HG03378 (cell line): ENCODE measurements around the gene ARHGEF10L.

Experiments used
- ATAC-seq: cut with Tn5 transposase; IDR thresholded peaks from one replicate; pipeline ENCODE4 v1.9.1; 2021; ENCODE audit warnings: mild to moderate bottlenecking, moderate library complexity; ENCODE audit not compliant: unreplicated experiment

ARHGEF10L gene

GRCh38 chr1:17568014-17568900 is 28.8 kb downstream of the ARHGEF10L start:
- ATAC-seq = no peak

DNA sequence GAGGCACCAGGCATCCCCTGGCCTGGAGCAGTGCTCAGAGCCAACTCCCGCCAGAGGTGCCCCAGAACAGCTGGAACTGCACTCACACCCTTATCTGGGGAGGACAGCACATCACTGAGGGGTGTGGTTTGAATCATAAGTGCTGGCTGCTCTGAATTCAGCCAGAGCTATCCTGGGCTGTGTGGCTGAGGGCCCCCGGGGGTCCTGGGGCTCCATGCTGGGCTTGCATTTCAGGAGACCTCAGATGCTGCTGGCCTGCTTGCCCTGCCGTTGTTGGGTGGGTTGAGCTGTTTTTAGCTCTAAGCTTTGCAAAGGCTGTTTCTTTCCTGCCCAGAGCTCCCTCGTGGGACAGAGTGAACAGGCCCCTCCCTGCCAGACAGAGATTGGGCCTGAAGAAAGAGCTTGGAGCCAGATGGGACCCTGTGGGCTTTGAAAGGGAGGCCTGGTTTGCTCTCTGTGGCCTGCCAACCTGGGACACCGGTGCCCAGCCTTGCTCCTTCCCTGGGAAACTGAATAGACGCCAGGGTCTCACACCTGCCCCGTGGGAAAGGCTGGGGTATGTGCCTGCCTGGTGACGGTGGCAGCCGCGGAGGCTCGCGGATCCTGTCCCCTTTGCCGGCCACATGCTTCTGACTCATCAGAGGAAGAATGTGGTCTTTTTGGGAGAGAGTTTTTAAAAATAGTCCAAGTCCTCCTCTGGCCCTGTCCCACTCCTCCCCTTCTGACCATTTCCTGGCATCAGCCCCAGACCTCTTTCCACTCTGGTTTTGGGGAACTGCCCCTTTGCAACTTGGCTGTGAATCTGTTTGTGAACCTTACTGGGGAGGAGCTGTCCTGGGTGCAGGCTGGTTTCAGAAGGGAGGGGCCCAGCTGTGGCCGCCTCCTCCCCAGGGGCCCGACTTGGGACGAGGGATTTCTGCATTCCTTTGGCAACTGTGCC is 30.0 kb downstream of the ARHGEF10L start:
- no peak for ATAC-seq

GRCh38 chr1:17570228-17570627 is 30.7 kb downstream of the ARHGEF10L start:
- ATAC-seq = no peak

- no peak for ATAC-seq
Measured at GRCh38 chr1:17572264-17572985, 32.9 kb downstream of the ARHGEF10L start.

- no peak for ATAC-seq
Measured at GRCh38 chr1:17573518-17574041, 34.1 kb downstream of the ARHGEF10L start.

GRCh38 chr1:17574516-17574915 is 35.0 kb downstream of the ARHGEF10L start:
- no peak for ATAC-seq

DNA sequence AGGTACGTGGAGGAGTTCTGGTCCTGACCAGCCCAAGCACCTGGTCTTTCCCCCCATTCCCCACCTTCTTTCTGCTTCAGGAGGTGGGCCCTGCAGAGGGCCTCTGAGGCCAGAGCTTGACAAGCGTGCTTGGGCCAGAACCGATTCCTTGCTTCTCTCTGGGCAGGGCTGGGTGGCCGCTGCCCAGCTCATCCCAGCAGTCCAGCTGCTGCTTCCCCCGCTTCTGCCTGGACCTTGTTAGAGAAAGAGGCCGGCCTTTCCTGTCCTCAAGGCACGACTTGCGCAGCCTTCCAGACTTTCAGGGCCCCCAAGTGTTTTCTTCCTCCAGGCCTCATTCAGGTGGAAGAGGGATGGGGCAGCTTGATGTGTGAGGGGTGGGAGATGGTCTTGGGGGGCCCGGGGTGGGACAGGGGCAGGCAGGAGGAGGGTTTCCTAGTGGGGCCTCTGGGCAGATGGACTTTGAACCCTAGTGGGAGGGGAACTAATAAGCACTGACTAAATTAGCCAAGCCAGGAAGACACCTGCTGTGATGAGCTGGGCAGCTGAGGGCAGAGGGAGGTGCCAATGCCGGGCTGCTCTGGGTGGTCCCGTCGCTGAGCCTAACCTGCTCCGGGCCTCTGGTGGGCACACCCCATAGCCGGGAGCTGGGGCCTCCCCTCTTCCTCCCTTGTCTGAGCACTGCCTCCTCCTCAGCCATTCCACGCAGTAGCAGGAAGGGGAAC is 36.5 kb downstream of the ARHGEF10L start:
- ATAC-seq = no peak

DNA sequence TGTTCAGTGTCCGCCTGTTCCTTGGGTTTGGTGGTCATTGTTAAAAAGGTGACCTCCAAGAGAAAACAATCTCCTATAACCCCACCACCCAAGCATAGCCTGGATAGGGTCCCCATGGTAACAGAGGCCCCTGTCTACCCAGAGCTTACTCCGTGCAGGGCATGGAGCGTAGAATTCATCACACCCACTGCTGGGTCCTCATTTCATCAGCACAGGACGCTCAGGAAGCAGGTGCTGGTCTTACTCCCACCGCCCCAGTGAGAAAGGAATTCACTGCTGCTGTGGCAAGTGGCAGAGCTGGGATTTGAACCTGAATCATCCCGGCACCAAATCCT is 37.0 kb downstream of the ARHGEF10L start:
- ATAC-seq = no peak

GRCh38 chr1:17577907-17578297 is 38.4 kb downstream of the ARHGEF10L start:
- no peak for ATAC-seq

DNA sequence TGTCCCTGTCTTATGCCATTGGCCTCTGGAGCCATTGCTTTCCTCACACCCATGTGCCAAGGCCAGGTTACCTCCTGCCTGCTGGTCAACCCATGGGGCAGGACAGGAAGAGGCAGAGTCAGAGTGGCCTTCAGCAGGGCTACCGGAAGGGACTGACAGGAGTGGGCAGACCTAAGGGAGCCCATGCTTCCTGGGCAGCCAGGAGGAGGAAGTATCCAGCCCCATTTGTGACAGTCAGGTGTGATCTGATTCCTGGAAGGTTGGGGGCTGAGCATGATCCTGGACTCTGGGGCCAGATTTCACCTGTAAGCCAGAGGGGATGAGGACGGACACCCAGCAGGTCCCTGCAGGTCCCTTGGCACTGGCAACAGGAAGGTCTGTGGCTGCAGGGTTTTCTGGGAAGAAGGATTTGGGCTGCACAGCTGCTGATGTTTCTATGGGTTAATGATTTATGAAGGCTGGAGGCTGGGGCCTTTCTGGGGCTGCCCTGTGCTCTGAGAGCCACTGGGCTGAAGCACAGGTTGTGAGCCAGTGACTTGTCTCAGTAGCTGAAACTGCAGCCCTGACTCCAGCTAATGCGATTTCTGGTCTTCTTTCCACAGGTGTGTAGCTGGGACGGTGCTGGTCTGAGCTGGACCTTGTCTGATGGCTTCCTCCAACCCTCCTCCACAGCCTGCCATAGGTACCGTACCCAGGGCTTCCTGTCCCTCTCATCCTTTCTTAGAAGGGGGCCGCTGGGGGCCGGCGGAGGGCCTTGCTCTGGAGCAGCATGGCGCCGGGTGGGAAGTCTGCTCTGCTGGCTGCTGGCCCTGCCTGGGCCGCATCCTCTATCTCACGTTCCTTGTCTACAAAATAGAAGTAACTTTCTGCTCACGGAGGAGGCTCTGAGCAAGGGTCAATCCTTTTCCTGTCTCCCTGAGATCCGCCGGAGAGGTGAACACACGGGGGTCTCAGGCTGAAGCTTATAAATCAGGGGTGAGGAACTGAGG is 40.7 kb downstream of the ARHGEF10L start:
- ATAC-seq = no peak

DNA sequence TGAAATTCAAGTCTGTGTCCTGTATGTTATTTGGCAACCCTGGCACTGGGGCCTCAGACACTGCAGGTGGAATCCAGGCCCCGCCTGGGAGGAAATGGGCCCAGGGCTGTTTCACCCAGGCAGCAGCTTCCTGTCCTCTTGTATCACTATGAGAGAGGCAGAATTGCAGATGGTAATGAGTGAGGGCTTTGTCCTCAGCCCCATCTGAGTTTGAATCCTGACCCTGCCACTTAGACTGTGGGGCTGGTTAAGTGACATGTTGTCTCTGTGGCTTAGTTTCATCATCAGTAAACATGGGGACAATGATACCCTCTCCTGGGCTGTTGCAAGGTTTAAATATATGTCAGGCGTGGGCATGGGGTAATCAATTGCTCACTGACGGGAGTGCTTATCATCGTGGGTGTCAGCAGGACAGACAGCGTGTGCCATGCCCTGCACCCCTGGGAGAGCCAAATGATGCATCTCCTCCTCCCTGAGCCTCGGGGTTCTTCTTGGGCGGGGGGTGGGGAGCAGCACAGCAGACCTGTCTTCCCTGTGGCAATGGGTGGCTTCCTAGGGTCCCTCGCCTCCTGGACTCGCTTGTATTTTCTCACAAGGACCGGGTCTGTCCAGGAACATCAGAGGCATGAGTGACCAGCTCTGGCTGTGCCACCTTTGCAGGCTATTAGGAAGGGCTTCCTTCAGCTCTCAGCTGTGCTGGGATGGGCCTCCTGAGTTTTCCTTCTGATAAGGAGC is 42.1 kb downstream of the ARHGEF10L start:
- no peak for ATAC-seq

DNA sequence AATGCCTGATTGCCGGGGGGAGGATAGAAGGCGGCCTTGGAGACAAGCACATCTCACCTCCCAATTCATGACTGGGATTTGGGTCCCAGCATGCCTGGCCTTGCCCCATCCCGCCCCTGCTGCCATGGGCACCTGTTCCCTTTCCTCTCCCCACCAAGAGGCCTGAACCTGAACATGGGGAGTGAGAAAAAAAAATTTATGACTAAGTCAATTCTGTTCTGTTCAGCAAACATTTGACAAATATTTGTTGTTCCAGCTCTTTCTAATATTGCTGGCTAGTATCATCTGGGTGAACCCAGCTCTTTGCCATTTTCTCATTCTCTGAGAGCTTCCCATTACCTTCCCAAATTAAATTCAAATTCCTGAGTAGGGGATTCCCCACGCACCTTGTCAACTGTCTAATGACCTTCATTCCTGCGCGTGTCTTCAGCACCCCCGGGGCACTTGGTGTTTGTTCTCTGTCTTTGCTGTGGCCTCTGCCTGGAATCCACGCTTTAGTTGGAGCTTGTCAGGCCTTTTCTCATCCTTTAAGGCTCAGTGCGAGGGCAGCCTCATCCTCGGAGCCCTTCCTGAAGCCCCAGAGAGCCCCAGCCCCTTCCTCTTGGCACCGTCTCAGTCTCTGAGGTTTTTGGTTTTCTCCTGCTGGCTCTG is 42.8 kb downstream of the ARHGEF10L start:
- ATAC-seq = no peak

DNA sequence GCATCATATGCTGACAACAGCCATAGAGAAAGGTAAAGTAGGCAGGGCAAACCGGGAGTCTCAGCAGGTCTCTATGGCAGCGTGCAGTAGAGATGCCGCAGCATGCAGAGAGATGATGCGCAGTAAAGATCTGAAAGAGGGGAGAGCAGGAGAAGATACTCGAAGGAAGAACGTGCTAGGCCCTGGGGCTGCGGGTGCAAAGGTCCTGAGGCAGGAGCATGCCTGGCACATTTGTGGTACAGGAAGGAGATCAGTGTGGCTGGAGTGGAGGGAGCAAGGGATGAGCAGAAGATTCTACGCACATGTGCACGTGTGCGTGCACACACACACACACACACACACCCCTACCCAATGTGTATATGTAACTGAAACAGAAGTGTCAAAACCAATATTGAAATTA is 45.0 kb downstream of the ARHGEF10L start:
- no peak for ATAC-seq

DNA sequence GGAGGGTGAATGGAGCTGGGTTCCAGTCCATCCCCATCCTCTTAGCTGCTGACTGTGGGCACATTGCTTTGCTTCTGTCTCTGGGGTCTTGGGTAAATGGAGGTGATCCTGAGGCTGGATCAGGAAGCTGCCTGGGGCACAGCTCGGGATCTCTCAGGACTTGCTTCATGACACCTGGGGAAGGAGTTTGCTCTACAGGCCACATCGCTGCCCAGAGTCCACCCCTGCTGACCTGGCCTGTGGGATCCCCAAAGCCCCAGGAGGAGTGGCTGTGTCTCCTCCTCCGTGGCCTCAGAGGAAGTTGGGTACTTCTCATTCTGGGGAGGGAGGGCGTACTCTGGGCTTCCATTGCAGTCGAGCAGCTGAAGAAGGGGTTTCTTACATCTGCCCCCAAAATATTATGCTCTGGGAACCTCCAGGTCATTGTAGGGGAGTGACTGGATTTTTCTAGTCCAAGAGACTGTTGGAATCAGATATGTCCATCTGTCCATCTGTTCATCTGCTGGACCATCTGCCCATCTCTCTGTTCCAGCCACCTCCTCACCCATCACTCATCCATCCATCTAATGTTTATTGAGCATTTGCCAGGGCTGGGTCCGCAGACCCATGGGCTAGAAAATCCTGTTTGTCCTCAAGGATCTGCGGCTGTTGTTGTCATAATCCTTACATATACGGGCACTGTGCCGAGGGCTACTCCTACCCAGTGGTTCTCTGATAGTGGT is 45.9 kb downstream of the ARHGEF10L start:
- ATAC-seq = no peak

DNA sequence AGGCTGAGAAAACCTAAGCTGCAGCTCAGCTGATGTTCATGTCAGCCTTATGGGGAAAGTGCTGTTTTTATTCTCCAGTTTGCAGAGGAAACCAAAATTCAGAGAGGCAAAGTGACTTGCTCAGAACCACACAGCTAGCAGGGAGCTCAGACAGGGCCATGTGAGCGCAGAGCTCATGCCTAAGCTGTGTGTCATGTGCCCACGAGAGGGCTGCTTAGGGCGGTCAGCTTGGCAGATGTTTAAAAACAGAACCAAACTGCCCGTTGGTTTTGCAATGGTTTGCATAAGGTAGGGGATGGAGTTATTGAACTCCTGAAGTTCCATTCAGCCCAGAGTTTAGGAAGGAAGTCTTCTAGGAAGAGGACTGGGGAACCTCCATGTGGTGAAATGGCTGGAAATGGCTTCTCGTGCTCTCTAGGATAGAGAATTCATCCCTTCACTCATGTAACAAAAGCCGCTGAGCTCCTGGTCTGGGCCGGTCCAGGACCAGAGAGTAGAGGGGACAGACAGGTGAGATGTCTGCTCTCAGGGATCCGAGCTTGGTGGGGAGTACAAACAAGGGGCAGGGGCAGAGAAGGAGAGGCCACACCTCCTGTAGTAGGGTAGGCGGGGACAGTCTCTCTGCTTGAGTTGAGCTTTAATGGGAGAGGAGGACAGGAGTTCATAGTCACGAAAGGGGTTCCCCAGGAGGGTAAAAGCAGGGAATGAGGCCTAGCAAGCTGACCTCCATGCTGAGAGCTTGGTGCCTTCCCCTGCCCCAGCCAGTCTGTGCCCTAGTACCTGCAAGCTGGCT is 46.9 kb downstream of the ARHGEF10L start:
- no peak for ATAC-seq

- ATAC-seq = no peak
Measured at GRCh38 chr1:17587693-17588047, 48.2 kb downstream of the ARHGEF10L start.
